ENCODE measurements around the gene SPAG5.
A peak's percentile ranks its signal among the peaks of the same experiment; 100 is the strongest.

GRCh38 chr17:28615260-28615940 lies 16.6 kb upstream of the SPAG5 start:
- TF ChIP-seq POLR2AphosphoS5 (IDR thresholded peaks at IDR 0.05; ENCODE audit: low read length) (no peak), CTCF (IDR thresholded peaks at IDR 0.05 in 2 of 3, conservative IDR thresholded peaks at IDR 0.05 in 1 of 3; ENCODE audit: control insufficient read depth in 2 of 3, extremely low read depth in 1 of 3, insufficient read depth in 1 of 3, low read depth in 3 of 3, low read length in 3 of 3) (no peak), REST (IDR thresholded peaks at IDR 0.05; ENCODE audit: low read depth, low read length) (no peak), FOXK2 (IDR thresholded peaks at IDR 0.05) (no peak), POLR2A (IDR thresholded peaks at IDR 0.05; ENCODE audit: low read depth, low read length) (no peak), ZBTB40 (IDR thresholded peaks at IDR 0.05; ENCODE audit: borderline replicate concordance) (peak; percentile 49; the same call in 1 of the 2 replicates), DPF2 (IDR thresholded peaks at IDR 0.05) (no peak), MTA2 (IDR thresholded peaks at IDR 0.05; ENCODE audit: low read depth) (no peak), LARP7 (IDR thresholded peaks at IDR 0.05) (no peak), SMAD1 (IDR thresholded peaks at IDR 0.05; ENCODE audit: low read depth, partially characterized antibody) (no peak)

Measured in GM12878 (cell line).